ENCODE results near the gene C1orf116.

Gene C1orf116

DNA sequence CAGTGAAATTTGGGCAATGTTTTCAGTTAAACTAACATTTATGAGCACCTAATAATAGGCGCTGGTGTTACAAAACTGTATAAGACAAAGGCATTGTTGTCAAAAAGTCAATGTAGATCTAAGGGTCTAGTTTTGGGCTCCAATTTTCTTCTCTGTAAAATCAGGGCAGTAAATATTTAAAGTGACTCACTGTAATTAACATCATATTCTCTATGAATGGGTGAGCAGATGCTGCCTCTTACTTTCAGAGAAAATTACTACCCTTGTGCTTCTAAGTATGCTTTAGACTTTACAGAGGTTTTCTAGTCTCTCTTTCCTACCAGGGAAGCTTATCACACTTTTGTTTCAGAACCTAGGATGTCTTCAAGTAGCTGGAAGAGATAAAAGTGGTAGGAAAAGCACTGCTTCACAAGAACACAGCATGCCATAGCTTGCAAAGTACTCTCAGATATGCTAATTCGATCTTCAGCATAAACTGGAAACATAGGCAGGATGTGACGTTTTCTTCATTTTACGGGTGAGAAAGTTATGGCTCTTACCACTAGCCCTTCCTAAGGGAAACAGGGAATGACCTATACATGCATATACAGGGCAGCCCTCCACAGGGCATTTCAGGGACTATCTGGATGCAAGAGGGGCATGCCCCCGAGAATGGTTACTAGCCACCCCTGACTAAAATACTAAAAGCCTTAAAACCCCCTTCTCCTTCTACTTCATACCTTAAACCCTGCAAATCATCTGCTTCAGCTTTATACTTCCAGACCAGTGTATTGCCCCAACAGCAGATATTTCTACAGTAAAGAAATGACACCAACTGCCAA lies 2.6 kb downstream of the C1orf116 start:
- Histone ChIP-seq H3K9ac (ENCODE audit: low read depth, low read length) (no peak overlapping the region), H3K4me1 (ENCODE audit: control insufficient read depth, insufficient read depth, low read length) (peaks cover 18% of the 10 kb centered on the region)

DNA sequence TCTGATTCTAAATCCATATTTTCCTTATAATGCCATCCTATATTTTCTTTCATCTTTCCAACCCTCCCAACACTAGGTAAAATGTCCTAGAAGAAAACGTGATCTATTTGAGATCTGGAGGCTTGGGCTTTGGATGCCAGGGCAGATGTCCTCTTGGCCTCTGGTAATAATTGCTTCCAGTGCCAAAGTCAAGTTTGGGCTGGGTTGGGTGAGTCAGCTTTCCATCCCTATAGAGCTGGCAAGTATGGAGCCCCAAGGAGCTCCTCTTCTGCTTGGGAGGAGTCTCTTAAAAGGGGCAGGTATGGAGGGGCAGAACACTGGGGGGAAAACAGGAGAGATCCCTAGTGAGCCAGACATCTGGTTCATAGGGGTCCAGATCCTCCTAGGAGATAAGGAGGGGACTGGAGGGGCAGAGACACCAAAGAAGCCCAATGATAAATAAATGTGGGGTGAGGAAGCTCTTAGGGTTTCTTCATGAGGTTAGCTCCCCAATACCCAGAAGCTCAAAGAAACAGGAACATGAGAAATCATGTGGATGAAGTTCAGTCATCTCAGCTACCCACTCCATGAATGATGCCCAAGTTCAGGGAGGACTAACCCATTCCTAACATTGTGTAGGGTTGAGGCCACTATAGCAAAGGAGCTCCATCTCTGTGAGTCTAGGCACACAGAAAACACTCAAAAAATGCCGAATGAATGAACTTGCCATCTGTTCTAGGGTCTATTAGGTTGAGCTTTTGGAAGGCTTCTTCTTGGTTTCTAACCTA lies 3.5 kb downstream of the C1orf116 start:
- H3K36me3 ChIP-seq (ENCODE audit: control insufficient read depth, insufficient read depth, low read length) = no peaks in the 10 kb centered on the region
- H3K9ac ChIP-seq (ENCODE audit: low read depth, low read length) = no peak overlapping the region
- peaks cover 18% of the 10 kb centered on the region for H3K4me1 ChIP-seq (ENCODE audit: control insufficient read depth, insufficient read depth, low read length)
- H3K9me3 ChIP-seq (ENCODE audit: control insufficient read depth, insufficient read depth, low read length) = no peaks in the 10 kb centered on the region
- H3K4me3 ChIP-seq (ENCODE audit: low read depth, low read length) = no peak overlapping the region
- no peaks in the 10 kb centered on the region for H3K27me3 ChIP-seq (ENCODE audit: control insufficient read depth, insufficient read depth, low read length)

More for the DNA sequence above, 2.6 kb downstream of the C1orf116 start:
- Histone ChIP-seq H3K27me3 (ENCODE audit: control insufficient read depth, insufficient read depth, low read length) (no peaks in the 10 kb centered on the region), H3K4me3 (ENCODE audit: low read depth, low read length) (no peak overlapping the region), H3K36me3 (ENCODE audit: control insufficient read depth, insufficient read depth, low read length) (no peaks in the 10 kb centered on the region), H3K9me3 (ENCODE audit: control insufficient read depth, insufficient read depth, low read length) (no peaks in the 10 kb centered on the region)

DNA sequence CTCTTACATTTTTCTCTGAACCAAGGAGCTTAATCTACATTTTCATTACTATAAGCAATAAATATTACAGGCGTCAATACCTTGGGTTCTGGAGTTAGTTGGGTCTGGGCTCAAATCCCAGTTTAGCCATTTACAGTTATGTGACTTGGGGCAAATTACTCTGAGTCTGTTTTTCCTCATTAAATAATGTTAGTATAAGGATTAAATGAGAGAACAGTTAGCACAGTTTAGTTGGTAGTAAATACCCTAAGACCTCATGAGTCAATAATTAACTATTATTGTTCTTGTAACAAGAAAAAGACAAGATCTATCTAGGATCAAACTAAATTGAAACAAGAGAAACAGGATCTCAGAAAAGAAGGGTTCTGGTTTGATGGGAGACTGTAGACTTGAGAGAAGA lies 4.6 kb downstream of the C1orf116 start:
- H3K4me1 ChIP-seq (ENCODE audit: control insufficient read depth, insufficient read depth, low read length) = peaks cover 14% of the 10 kb centered on the region
- H3K9ac ChIP-seq (ENCODE audit: low read depth, low read length) = no peak overlapping the region
- H3K4me3 ChIP-seq (ENCODE audit: low read depth, low read length) = no peak overlapping the region

DNA sequence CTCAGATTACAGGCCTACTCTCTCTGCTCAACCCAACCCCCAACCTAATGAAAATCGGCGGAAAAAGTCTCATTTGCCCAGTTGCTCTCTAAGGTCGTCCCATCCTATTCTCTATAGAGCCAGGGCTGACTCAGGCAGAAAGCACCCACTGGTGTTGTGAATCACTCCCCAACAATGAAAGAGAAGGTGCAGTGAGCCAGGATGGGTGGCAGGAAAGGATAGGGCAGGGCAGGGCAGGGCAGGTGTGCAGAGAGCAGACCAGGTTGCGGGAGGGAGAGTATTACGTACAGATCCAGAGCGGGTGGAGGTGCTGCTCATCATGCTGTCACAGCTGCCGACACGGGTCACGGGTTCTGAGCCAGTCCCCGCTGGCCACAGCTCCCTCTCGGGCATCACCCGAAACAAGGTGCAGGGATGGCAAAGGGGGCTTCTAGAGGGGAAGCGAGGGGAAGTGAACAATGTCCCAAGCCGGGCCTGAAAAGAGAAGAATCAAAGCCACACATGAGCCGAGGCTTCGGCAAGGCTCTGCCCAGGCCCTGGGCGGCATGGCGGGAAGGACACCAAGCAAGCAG lies 5.3 kb downstream of the C1orf116 start:
- no peaks in the 10 kb centered on the region for H3K27me3 ChIP-seq (ENCODE audit: control insufficient read depth, insufficient read depth, low read length)
- H3K9ac ChIP-seq (ENCODE audit: low read depth, low read length) = no peak overlapping the region
- H3K36me3 ChIP-seq (ENCODE audit: control insufficient read depth, insufficient read depth, low read length) = no peaks in the 10 kb centered on the region
- no peak overlapping the region for H3K4me3 ChIP-seq (ENCODE audit: low read depth, low read length)
- H3K4me1 ChIP-seq (ENCODE audit: control insufficient read depth, insufficient read depth, low read length) = peaks cover 10% of the 10 kb centered on the region
- H3K9me3 ChIP-seq (ENCODE audit: control insufficient read depth, insufficient read depth, low read length) = no peaks in the 10 kb centered on the region

More for the DNA sequence above, 4.6 kb downstream of the C1orf116 start:
- H3K36me3 ChIP-seq (ENCODE audit: control insufficient read depth, insufficient read depth, low read length) = no peaks in the 10 kb centered on the region
- no peaks in the 10 kb centered on the region for H3K9me3 ChIP-seq (ENCODE audit: control insufficient read depth, insufficient read depth, low read length)
- H3K27me3 ChIP-seq (ENCODE audit: control insufficient read depth, insufficient read depth, low read length) = no peaks in the 10 kb centered on the region

DNA sequence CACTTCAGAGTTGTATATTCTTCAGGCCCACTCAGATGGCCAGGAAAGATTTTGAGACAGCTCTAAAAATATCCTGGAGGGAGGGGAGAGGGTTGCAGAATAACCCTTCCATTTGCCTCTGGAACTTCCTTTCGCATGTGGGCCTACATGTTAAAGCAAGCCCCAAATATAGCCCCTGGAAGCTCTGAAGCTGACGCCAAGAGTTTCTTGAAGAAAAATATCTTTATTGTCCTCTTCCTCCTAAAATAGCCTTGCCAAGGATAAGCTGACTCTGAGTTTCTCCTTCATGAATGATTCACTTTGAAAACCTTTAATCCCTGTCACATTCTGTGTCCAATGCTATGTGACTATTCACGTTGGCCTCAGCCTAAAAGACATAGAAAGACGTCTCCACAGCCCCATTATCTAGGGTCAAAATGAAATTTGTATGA lies 6.4 kb downstream of the C1orf116 start:
- H3K27me3 ChIP-seq (ENCODE audit: control insufficient read depth, insufficient read depth, low read length) = no peaks in the 10 kb centered on the region
- H3K9me3 ChIP-seq (ENCODE audit: control insufficient read depth, insufficient read depth, low read length) = no peaks in the 10 kb centered on the region
- H3K36me3 ChIP-seq (ENCODE audit: control insufficient read depth, insufficient read depth, low read length) = no peaks in the 10 kb centered on the region
- peaks cover 6% of the 10 kb centered on the region for H3K4me1 ChIP-seq (ENCODE audit: control insufficient read depth, insufficient read depth, low read length)
- H3K9ac ChIP-seq (ENCODE audit: low read depth, low read length) = no peak overlapping the region
- no peak overlapping the region for H3K4me3 ChIP-seq (ENCODE audit: low read depth, low read length)

DNA sequence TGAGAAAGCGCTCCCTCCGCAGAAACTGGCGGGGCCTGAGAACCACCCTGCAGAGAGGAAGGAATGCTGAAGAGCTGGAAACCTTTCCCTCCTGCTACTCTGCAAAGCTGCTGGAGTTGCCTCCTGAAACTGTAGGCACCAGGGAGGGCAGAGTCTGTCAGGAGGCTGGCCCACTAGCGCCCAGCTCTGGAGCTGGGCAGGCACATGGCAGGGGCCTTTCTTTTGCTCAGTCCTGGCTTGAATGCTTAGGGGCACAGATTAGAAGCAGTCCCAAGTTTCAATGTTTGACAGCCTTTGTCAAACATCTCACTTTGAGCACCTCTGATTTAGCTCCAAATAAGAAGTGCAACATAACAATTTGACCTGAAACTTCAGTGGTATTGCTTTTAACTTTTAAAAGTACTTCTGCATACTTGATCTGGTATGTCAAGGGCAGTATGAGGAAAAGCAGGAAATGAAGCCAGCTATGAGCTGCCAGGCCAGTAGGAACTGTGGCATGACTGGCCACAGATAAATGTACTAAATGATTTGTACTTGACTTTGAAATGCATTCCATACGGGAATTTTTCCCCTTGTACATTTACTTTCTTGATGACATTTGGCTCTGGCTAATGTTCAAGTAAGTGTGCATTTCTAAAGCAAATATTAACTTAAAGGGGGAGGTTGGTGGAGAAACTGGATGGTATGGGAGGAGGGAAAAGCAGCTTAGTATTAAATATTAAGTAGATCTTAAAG lies 7.2 kb downstream of the C1orf116 start:
- Histone ChIP-seq H3K9ac (ENCODE audit: low read depth, low read length) (no peak overlapping the region), H3K9me3 (ENCODE audit: control insufficient read depth, insufficient read depth, low read length) (no peaks in the 10 kb centered on the region), H3K4me1 (ENCODE audit: control insufficient read depth, insufficient read depth, low read length) (peaks cover 6% of the 10 kb centered on the region), H3K27me3 (ENCODE audit: control insufficient read depth, insufficient read depth, low read length) (no peaks in the 10 kb centered on the region), H3K4me3 (ENCODE audit: low read depth, low read length) (no peak overlapping the region), H3K36me3 (ENCODE audit: control insufficient read depth, insufficient read depth, low read length) (no peaks in the 10 kb centered on the region)

DNA sequence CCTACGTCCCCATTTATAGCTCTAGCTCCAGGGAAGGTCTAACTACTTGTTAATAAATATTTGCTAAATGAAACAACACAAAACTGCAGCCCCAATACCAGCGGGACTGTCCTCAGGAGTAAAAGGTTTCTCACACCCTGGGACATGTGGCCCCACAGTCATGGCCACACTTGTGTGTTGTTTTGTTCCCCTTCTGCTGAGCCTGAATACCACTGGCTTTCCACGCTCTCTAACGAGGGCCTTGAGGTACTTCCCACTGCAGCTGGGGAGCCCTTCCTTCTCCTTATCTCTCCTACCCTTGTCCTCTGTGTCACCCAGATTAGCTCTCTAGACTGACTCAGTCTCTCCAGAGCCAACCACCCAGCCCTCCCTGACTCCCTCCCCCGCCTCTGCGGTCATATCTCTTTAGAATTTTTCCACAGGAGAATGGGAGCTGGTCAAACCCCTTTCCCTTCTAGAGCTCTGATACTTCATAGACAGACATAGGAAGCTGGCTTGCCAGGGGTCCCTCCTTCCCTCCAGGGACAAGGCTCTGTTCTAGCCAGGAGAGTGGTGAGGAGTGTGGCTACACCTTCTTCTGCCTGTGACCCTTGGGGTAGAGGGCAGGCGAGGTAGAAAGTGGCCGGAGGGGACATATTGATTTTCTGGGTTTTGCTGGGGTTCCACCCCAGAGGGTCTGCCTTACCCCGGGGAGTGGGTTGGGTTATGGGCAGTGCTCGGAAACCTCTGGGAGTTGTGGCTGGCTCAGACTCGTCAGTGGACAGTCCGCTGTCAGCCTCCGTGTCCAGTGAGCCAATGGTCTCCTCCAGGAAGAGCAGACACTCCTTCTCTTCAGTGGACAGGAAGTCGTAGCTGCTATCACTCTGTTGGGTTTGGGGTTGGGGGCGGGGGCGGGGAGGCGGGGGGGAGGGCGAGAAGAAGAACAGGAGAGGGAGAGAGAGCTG lies 8.1 kb downstream of the C1orf116 start:
- no peaks in the 10 kb centered on the region for H3K36me3 ChIP-seq (ENCODE audit: control insufficient read depth, insufficient read depth, low read length)
- no peaks in the 10 kb centered on the region for H3K27me3 ChIP-seq (ENCODE audit: control insufficient read depth, insufficient read depth, low read length)
- peaks cover 6% of the 10 kb centered on the region for H3K4me1 ChIP-seq (ENCODE audit: control insufficient read depth, insufficient read depth, low read length)
- no peaks in the 10 kb centered on the region for H3K9me3 ChIP-seq (ENCODE audit: control insufficient read depth, insufficient read depth, low read length)
- H3K9ac ChIP-seq (ENCODE audit: low read depth, low read length) = no peak overlapping the region
- no peak overlapping the region for H3K4me3 ChIP-seq (ENCODE audit: low read depth, low read length)

DNA sequence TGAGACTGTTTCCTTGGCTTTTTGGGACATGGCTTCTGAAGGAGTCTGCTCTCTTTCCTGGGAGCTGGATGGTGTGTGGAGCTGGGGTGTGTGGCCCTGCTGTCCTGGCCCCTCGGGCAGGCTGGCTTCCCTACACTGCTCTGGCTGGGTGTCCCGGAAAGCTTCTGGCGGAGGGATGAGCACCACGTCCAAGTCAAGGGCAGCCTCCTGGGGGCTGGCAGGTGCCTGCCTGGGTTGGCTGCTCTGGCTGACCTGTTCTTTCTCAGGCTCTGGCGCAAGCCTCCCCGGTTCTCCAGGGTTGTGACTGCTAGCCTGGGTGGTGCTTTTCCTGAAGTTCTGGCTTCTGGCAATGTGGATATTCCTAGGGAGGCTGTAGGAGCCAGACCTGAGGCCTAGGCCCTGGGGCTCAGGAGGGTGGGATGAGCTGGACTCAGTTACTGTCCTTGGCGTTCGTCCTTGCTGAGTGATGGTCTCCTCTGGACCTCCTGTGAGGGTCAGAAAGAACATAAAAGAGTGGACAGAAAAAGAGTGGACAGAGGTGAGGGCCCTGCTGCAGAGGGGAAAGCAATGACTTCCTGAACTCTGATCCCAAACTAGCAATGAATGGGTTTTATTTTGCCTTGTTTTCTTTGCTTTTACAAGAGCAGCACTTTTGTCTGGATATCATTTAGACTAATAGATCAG lies 9.4 kb downstream of the C1orf116 start:
- Histone ChIP-seq H3K9me3 (ENCODE audit: control insufficient read depth, insufficient read depth, low read length) (no peaks in the 10 kb centered on the region), H3K4me3 (ENCODE audit: low read depth, low read length) (no peak overlapping the region), H3K4me1 (ENCODE audit: control insufficient read depth, insufficient read depth, low read length) (peaks cover 6% of the 10 kb centered on the region), H3K36me3 (ENCODE audit: control insufficient read depth, insufficient read depth, low read length) (no peaks in the 10 kb centered on the region), H3K9ac (ENCODE audit: low read depth, low read length) (no peak overlapping the region), H3K27me3 (ENCODE audit: control insufficient read depth, insufficient read depth, low read length) (peaks cover 2% of the 10 kb centered on the region)

DNA sequence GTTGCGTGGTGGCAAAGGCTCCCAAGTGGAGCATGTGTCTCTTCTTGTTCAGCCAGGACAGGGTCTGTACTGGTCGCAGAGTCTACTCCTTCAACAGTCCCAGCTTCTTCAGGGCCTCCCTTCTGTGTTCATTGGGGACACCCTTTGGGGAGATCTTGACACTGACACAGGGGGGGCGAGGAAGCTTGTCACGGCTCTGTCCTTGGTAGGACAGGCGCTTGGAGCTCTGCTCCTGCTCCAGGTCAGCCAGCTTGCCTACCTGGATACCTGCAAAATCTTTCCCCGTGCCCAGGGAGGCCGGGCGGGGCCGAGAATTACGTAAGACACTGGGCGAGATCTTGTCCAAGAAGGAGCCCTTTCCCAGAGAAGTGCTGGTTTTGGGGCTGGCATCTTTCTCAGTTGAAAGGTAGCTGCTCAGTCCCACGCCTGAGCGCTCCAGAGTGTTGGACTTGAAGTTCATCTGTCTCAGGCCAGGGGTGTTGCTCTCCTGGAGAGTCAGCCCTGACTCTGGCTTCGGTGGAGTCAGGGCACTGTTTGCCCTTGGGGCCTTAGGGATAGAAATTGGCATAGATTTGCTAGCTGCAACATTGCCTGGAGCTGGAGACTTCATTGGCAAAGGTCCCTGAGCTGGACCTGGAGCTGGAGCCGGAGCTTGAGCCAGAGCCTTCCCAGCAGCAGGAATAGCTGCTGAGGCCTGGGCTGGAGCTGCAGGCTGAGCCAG lies 10.5 kb downstream of the C1orf116 start:
- H3K9me3 ChIP-seq (ENCODE audit: control insufficient read depth, insufficient read depth, low read length) = no peaks in the 10 kb centered on the region
- H3K4me3 ChIP-seq (ENCODE audit: low read depth, low read length) = no peak overlapping the region
- H3K9ac ChIP-seq (ENCODE audit: low read depth, low read length) = no peak overlapping the region
- peaks cover 6% of the 10 kb centered on the region for H3K4me1 ChIP-seq (ENCODE audit: control insufficient read depth, insufficient read depth, low read length)
- peaks cover 2% of the 10 kb centered on the region for H3K27me3 ChIP-seq (ENCODE audit: control insufficient read depth, insufficient read depth, low read length)
- H3K36me3 ChIP-seq (ENCODE audit: control insufficient read depth, insufficient read depth, low read length) = no peaks in the 10 kb centered on the region

Measured in iPS-15b (cell line).